Uterus (tissue), 4 donors: ENCODE data around the gene RPS29. TPM values are rescaled to one million over a fixed set of nuclear protein-coding genes. Genes with fewer than 3 reads are reported as not detected.
A peak's percentile ranks its signal among the peaks of the same experiment; 100 is the strongest.

Experiments used
- DNase-seq, 2 donors: peaks; one replicate each; pipeline ENCODE4 v3.0.0-alpha.2; 2019 to 2020
- H3K27ac ChIP-seq, 2 donors: fragments of 200-600 bp; sonication (generic); 1 replicate in 1 of 2; 2 replicates in 1 of 2; pipeline ENCODE4 v1.5.1; 2016 to 2018
- H3K27me3 ChIP-seq, 2 donors: fragments of 200-600 bp; sonication (generic); one replicate each; pipeline ENCODE4 v1.5.1; 2018 to 2019; ENCODE audit warnings: control low read depth in 1 of 2
- H3K36me3 ChIP-seq, 2 donors: fragments of 200-600 bp; sonication (generic); one replicate each; pipeline ENCODE4 v1.5.1; 2019; ENCODE audit warnings: control low read depth in 1 of 2
- H3K4me1 ChIP-seq, 2 donors: fragments of 200-600 bp; sonication (generic); one replicate each; pipeline ENCODE4 v1.5.1; 2018 to 2019; ENCODE audit warnings: control low read depth in 1 of 2
- H3K4me3 ChIP-seq, 2 donors: fragments of 200-600 bp; sonication (generic); 1 replicate in 1 of 2; 2 replicates in 1 of 2; pipeline ENCODE4 v1.5.1; 2018 to 2019; ENCODE audit warnings: mild to moderate bottlenecking in 1 of 2
- H3K9me3 ChIP-seq, 2 donors: fragments of 200-600 bp; sonication (generic); one replicate each; pipeline ENCODE4 v1.5.1; 2019; ENCODE audit warnings: control low read depth in 1 of 2
- CTCF ChIP-seq, 4 experiments: fragments of 200-600 bp in 2 of 4; fragments of 450-650 bp in 2 of 4; sonication (generic) in 2 of 4; IDR thresholded peaks; one replicate each; pipeline ENCODE4 v1.5.1; 2016 to 2019; ENCODE audit warnings: antibody characterized with exemption in 4 of 4, mild to moderate bottlenecking in 2 of 4, moderate library complexity in 1 of 4
- POLR2A ChIP-seq, 2 donors: fragments of 450-650 bp; IDR thresholded peaks; one replicate each; pipeline ENCODE4 v1.6.1; 2016; ENCODE audit warnings: antibody characterized with exemption in 2 of 2, mild to moderate bottlenecking in 1 of 2, moderate library complexity in 1 of 2
- intact Hi-C: fragments of 100-400 bp; cut with DNase I; formaldehyde crosslinking; loops from one replicate; pipeline ENCODE4 v1.15.1; 2023; ENCODE audit warnings: low total_unique reads
- total RNA-seq, 4 donors: library from RNA; depleted of rRNA in 3 of 4; stranded (reverse); fragments of >200 nt in 3 of 4; gene quantifications; one replicate each; pipeline versions ENCODE4 v1.1.0 to v1.2.4, GENCODE V29; 2014 to 2023
- donor health status: DM: yes; HTN: yes; CAD: no.

RPS29 gene
- total RNA-seq, 4 donors from 2014 or later = 1,068 to 7,966 (median 2,908) TPM

- Histone ChIP-seq H3K4me3 (no peak overlapping the region), H3K36me3 (no peaks in the 10 kb centered on the region), H3K9me3 (no peaks in the 10 kb centered on the region), H3K27me3 (no peaks in the 10 kb centered on the region), H3K27ac (no peak overlapping the region), H3K4me1 (no peaks in the 10 kb centered on the region)
- intact Hi-C loops = no loop called here
- DNase-seq = no peak
- TF ChIP-seq POLR2A (IDR thresholded peaks at IDR 0.05) (no peak), CTCF (IDR thresholded peaks at IDR 0.05) (no peak)
These were observed 26.1 kb upstream of the RPS29 start for GRCh38 chr14:49612251-49612650.

GRCh38 chr14:49607583-49607982 is 21.4 kb upstream of the RPS29 start:
- DNase-seq = no peak
- intact Hi-C loops = no loop called here
- H3K9me3 ChIP-seq = no peaks in the 10 kb centered on the region
- H3K4me1 ChIP-seq = no peaks in the 10 kb centered on the region
- no peaks in the 10 kb centered on the region for H3K27me3 ChIP-seq
- H3K4me3 ChIP-seq = no peak overlapping the region
- H3K36me3 ChIP-seq = no peaks in the 10 kb centered on the region
- H3K27ac ChIP-seq = no peak overlapping the region
- TF ChIP-seq POLR2A (IDR thresholded peaks at IDR 0.05) = no peak

GRCh38 chr14:49598485-49599300 is 12.5 kb upstream of the RPS29 start, which contains the start of gene LRR1:
Gene LRR1, plus strand, starts transcription at chr14:49598940. Its CDS starts 81 bp downstream, at chr14:49599021.
- Histone ChIP-seq H3K36me3 (no peaks in the 10 kb centered on the region), H3K4me1 (peaks cover 0 to 4% of the 10 kb centered on the region in 2 donors), H3K27ac (peak within 1 kb of the TSS; percentile 93 to 97), H3K4me3 (peak within 1 kb of the TSS; percentile 72 to 85), H3K27me3 (no peaks in the 10 kb centered on the region), H3K9me3 (no peaks in the 10 kb centered on the region)
- TF ChIP-seq CTCF (IDR thresholded peaks at IDR 0.05) = peak in 1 of 4 experiments; percentile 25
- TF ChIP-seq POLR2A (IDR thresholded peaks at IDR 0.05) = peak in 1 of 2 donors; percentile 49
- peak; percentile 72 to 85 for DNase-seq
- intact Hi-C loops = no loop called here

GRCh38 chr14:49598189-49598484 is 12.0 kb upstream of the RPS29 start:
- intact Hi-C loops = no loop called here
- H3K27me3 ChIP-seq = no peaks in the 10 kb centered on the region
- H3K27ac ChIP-seq = peak overlapping the region; percentile 93 to 97
- peak in 1 of 2 donors; percentile 18 for DNase-seq
- no peaks in the 10 kb centered on the region for H3K9me3 ChIP-seq
- H3K4me3 ChIP-seq = peak overlapping the region; percentile 72 to 85
- no peak for TF ChIP-seq CTCF (IDR thresholded peaks at IDR 0.05)
- TF ChIP-seq POLR2A (IDR thresholded peaks at IDR 0.05) = no peak
- no peaks in the 10 kb centered on the region for H3K36me3 ChIP-seq
- peaks cover 0 to 4% of the 10 kb centered on the region in 2 donors for H3K4me1 ChIP-seq

DNA sequence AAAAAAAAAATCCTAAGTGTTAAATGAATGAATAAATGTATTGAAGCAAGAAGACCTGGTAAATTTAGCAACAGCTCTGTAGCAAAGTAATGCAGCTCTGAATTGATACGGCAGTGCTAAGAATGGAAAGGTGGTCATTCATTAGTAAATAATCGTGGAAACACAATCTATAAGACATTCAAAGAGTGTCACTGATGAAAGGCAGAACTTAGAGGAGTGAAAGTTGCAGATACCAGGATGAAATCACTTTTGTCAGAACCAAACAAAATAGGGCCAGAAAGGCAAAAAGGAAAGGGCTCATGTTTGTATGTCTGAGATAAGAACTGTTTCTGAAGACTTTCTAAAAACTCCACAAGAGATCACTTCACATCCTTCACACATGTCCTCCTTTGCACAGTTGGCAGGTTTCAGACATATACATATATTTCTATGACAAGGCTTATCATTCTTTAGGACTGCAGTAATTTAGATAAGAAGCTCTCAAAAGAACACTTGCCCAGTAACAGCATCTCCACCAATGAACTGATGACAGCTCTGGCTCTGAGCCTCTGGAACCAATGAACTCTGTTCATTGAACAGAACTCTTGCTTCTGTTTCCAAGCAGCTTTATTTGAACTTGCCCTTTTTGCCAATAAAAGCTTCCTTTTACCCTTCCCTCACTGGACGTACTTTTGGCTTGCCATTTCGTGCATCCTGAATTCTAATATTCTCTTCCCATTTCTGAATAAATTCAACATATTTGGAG is 8.3 kb upstream of the RPS29 start:
- no peak for DNase-seq
- H3K4me3 ChIP-seq = no peak overlapping the region
- H3K4me1 ChIP-seq = peaks cover 0 to 4% of the 10 kb centered on the region in 2 donors
- H3K9me3 ChIP-seq = no peaks in the 10 kb centered on the region
- no peak for TF ChIP-seq POLR2A (IDR thresholded peaks at IDR 0.05)
- no peak for TF ChIP-seq CTCF (IDR thresholded peaks at IDR 0.05)
- no peak overlapping the region for H3K27ac ChIP-seq
- no peaks in the 10 kb centered on the region for H3K36me3 ChIP-seq
- intact Hi-C loops = no loop called here
- H3K27me3 ChIP-seq = no peaks in the 10 kb centered on the region
